H1 (cell line): ENCODE results near the gene KLC4. TPM values are rescaled to one million over a fixed set of nuclear protein-coding genes. Genes with fewer than 3 reads are reported as not detected.
A peak's percentile ranks its signal among the peaks of the same experiment; 100 is the strongest.

Source experiments
- CTCF ChIA-PET: fragments of 300-600 bp; sonication (Branson Sonifier 250); formaldehyde crosslinking; loops from one replicate; lab custom pipeline; 2021; ENCODE audit not compliant: partially characterized antibody; lab: Charles Lee
- POLR2A ChIA-PET: fragments of 300-600 bp; sonication (Branson Sonifier 250); formaldehyde crosslinking; loops from one replicate; lab custom pipeline; 2021; ENCODE audit warnings: inconsistent platforms; ENCODE audit not compliant: partially characterized antibody; lab: Charles Lee
- DNase-seq, 2 experiments: peaks; one replicate each; pipeline versions ENCODE4 v3.0.0 to v3.0.0-alpha.2; 2010 to 2022; ENCODE audit warnings: low spot score in 2 of 2, low read depth in 1 of 2, mixed read lengths in 1 of 2
- FAIRE-seq: peaks from 2 replicates; lab custom pipeline; 2011; peaks lifted over from hg19 to GRCh38; lab: Jason Lieb, UNC
- H2AFZ ChIP-seq: 2 replicates; pipeline ENCODE4 v1.8.1; 2012; ENCODE audit warnings: low read length, inconsistent platforms
- H2AK5ac ChIP-seq: 2 replicates; pipeline ENCODE4 v1.6.1; 2013; ENCODE audit warnings: low read depth, low read length
- H2BK120ac ChIP-seq: replicated peaks from 2 replicates; pipeline ENCODE3; 2013; ENCODE audit warnings: low read depth, low read length, inconsistent platforms
- H2BK12ac ChIP-seq: 2 replicates; pipeline ENCODE4 v1.6.1; 2013; ENCODE audit warnings: low read depth, low read length
- H2BK15ac ChIP-seq: 2 replicates; pipeline ENCODE4 v1.6.1; 2013; ENCODE audit warnings: low read length
- H2BK20ac ChIP-seq: 2 replicates; pipeline ENCODE4 v1.6.1; 2013; ENCODE audit warnings: low read length
- H2BK5ac ChIP-seq: 2 replicates; pipeline ENCODE4 v1.6.1; 2013; ENCODE audit warnings: low read depth, low read length
- H3K14ac ChIP-seq: 2 replicates; pipeline ENCODE4 v1.6.1; 2013; ENCODE audit warnings: inconsistent platforms; ENCODE audit not compliant: insufficient read length
- H3K18ac ChIP-seq: 2 replicates; pipeline ENCODE4 v1.6.1; 2013; ENCODE audit warnings: low read length; ENCODE audit errors: extremely low read depth
- H3K23ac ChIP-seq: 2 replicates; pipeline ENCODE4 v1.6.1; 2013; ENCODE audit warnings: inconsistent platforms; ENCODE audit not compliant: insufficient read length
- H3K23me2 ChIP-seq: 2 replicates; pipeline ENCODE4 v1.6.1; 2013; ENCODE audit warnings: low read depth, low read length
- H3K27ac ChIP-seq: 2 replicates; pipeline ENCODE4 v1.6.1; 2011; ENCODE audit warnings: low read depth, low read length, inconsistent platforms
- H3K27me3 ChIP-seq, 4 experiments: replicated peaks in 1 of 4; 1 replicate in 1 of 4; 2 replicates in 3 of 4; pipeline versions ENCODE4 v1.6.1 to v1.8.1; 2011 to 2013; ENCODE audit warnings: low read length in 3 of 4, mild to moderate bottlenecking in 3 of 4, inconsistent platforms in 2 of 4, mixed read lengths in 2 of 4, moderate library complexity in 1 of 4; ENCODE audit not compliant: control insufficient read depth in 3 of 4, insufficient read depth in 3 of 4; ENCODE audit errors: extremely low read depth in 1 of 4
- H3K36me3 ChIP-seq, 4 experiments: 2 replicates each; pipeline versions ENCODE4 v1.6.1 to v1.8.1; 2011 to 2013; ENCODE audit warnings: mild to moderate bottlenecking in 4 of 4, low read length in 3 of 4, moderate library complexity in 2 of 4, control low read depth in 1 of 4, inconsistent platforms in 1 of 4; ENCODE audit not compliant: insufficient read depth in 4 of 4, control insufficient read depth in 2 of 4
- H3K4ac ChIP-seq: replicated peaks from 2 replicates; pipeline ENCODE3; 2013; ENCODE audit warnings: low read length, low read depth, mixed read lengths, inconsistent platforms; ENCODE audit not compliant: insufficient read length
- H3K4me1 ChIP-seq, 4 experiments: replicated peaks in 1 of 4; 1 replicate in 1 of 4; 2 replicates in 3 of 4; pipeline versions ENCODE4 v1.6.1 to v1.8.1; 2011 to 2013; ENCODE audit warnings: low read length in 3 of 4, inconsistent platforms in 2 of 4, mixed read lengths in 1 of 4; ENCODE audit not compliant: insufficient read depth in 4 of 4, control insufficient read depth in 3 of 4
- H3K4me2 ChIP-seq, 2 experiments: 2 replicates each; pipeline versions ENCODE4 v1.6.1 to v1.8.1; 2011 to 2013; ENCODE audit warnings: low read depth in 2 of 2, low read length in 2 of 2, control low read depth in 1 of 2, inconsistent platforms in 1 of 2, mild to moderate bottlenecking in 1 of 2; ENCODE audit not compliant: insufficient read depth in 1 of 2
- H3K4me3 ChIP-seq, 4 experiments: fragments of 200-600, 300-600 bp in 1 of 4; sonication (generic), shearing (Covaris generic), sonication (Bioruptor Twin) in 1 of 4; 2 replicates each; pipeline versions ENCODE4 v1.5.1 to v1.8.1; 2011 to 2016; ENCODE audit warnings: low read length in 4 of 4, low read depth in 3 of 4, control low read depth in 2 of 4, inconsistent platforms in 2 of 4, mild to moderate bottlenecking in 2 of 4, mixed read lengths in 1 of 4, moderate library complexity in 1 of 4; ENCODE audit not compliant: insufficient read depth in 2 of 4; ENCODE audit errors: extremely low read depth in 1 of 4
- H3K56ac ChIP-seq: replicated peaks from 2 replicates; pipeline ENCODE3; 2013; ENCODE audit warnings: low read depth, mild to moderate bottlenecking, mixed read lengths, low read length, inconsistent platforms; ENCODE audit not compliant: insufficient read length
- H3K79me1 ChIP-seq: 2 replicates; pipeline ENCODE4 v1.6.1; 2013; ENCODE audit warnings: low read depth, low read length, control low read depth
- H3K79me2 ChIP-seq, 2 experiments: 2 replicates each; pipeline versions ENCODE4 v1.6.1 to v1.8.1; 2012 to 2013; ENCODE audit warnings: low read length in 2 of 2, mild to moderate bottlenecking in 2 of 2, inconsistent platforms in 1 of 2; ENCODE audit not compliant: insufficient read depth in 2 of 2, control insufficient read depth in 1 of 2
- H3K9ac ChIP-seq, 4 experiments: replicated peaks in 1 of 4; 1 replicate in 1 of 4; 2 replicates in 3 of 4; pipeline versions ENCODE4 v1.6.1 to v1.8.1; 2011 to 2013; ENCODE audit warnings: low read depth in 3 of 4, low read length in 3 of 4, control low read depth in 2 of 4, mild to moderate bottlenecking in 2 of 4, moderate library complexity in 2 of 4, inconsistent platforms in 1 of 4; ENCODE audit errors: extremely low read depth in 1 of 4
- H3K9me3 ChIP-seq, 2 experiments: 2 replicates each; pipeline versions ENCODE4 v1.6.1 to v1.8.1; 2012 to 2013; ENCODE audit warnings: mild to moderate bottlenecking in 2 of 2, moderate library complexity in 2 of 2, control low read depth in 1 of 2, inconsistent platforms in 1 of 2, low read depth in 1 of 2, low read length in 1 of 2, mixed read lengths in 1 of 2; ENCODE audit not compliant: insufficient read depth in 2 of 2
- H4K20me1 ChIP-seq, 2 experiments: replicated peaks in 1 of 2; 2 replicates each; pipeline versions ENCODE3 to v1.8.1; 2011 to 2013; ENCODE audit warnings: inconsistent platforms in 2 of 2, low read length in 2 of 2, mild to moderate bottlenecking in 1 of 2; ENCODE audit not compliant: insufficient read depth in 2 of 2, control insufficient read depth in 1 of 2
- H4K5ac ChIP-seq: 2 replicates; pipeline ENCODE4 v1.6.1; 2013; ENCODE audit warnings: low read length, low read depth, mixed read lengths, inconsistent platforms; ENCODE audit not compliant: insufficient read length
- H4K8ac ChIP-seq: 2 replicates; pipeline ENCODE4 v1.8.0; 2013; ENCODE audit warnings: mild to moderate bottlenecking, moderate library complexity, low read length, inconsistent platforms; ENCODE audit not compliant: insufficient read depth; ENCODE audit errors: extremely low read depth
- H4K91ac ChIP-seq: replicated peaks from 2 replicates; pipeline ENCODE3; 2013; ENCODE audit warnings: low read length, mixed read lengths, inconsistent platforms; ENCODE audit not compliant: insufficient read length
- MAX ChIP-seq: IDR thresholded peaks from 2 replicates; pipeline ENCODE4 v1.6.1; 2012; ENCODE audit warnings: inconsistent platforms
- RAD21 ChIP-seq, 2 experiments: IDR thresholded peaks in 1 of 2; conservative IDR thresholded peaks in 1 of 2; 2 replicates each; pipeline ENCODE4 v1.6.1; 2011; ENCODE audit warnings: low read depth in 2 of 2, low read length in 2 of 2, improper control_type of control experiment in 1 of 2, inconsistent platforms in 1 of 2, mild to moderate bottlenecking in 1 of 2, moderate library complexity in 1 of 2
- RBBP5 ChIP-seq: IDR thresholded peaks from 2 replicates; pipeline ENCODE4 v1.7.1; 2012; ENCODE audit warnings: low read depth, mild to moderate bottlenecking, inconsistent platforms, low read length, moderate library complexity, borderline replicate concordance
- SIN3A ChIP-seq, 2 experiments: IDR thresholded peaks in 1 of 2; conservative IDR thresholded peaks in 1 of 2; 2 replicates each; pipeline ENCODE4 v1.6.1; 2011 to 2012; ENCODE audit warnings: low read length in 2 of 2, improper control_type of control experiment in 1 of 2, low read depth in 1 of 2, mild to moderate bottlenecking in 1 of 2
- TBP ChIP-seq: IDR thresholded peaks from 2 replicates; pipeline ENCODE4 v1.6.1; 2011; ENCODE audit warnings: low read depth, low read length, improper control_type of control experiment
- WGBS, 2 experiments: shearing (Covaris generic) in 1 of 2; methylation state at CpG; one replicate each; pipeline versions ENCODE4 v1.1.6 to v1.1.7; 2013 to 2015; ENCODE audit warnings: low lambda C conversion rate in 2 of 2, mixed read lengths in 2 of 2, inconsistent platforms in 1 of 2, low coverage in 1 of 2, missing lambda C conversion rate in 1 of 2; ENCODE audit not compliant: insufficient replicate concordance in 2 of 2, insufficient coverage in 1 of 2, insufficient read length in 1 of 2; ENCODE audit errors: extremely low coverage in 1 of 2, missing lambda C conversion rate in 1 of 2; 5-methylcytosine and 5-hydroxymethylcytosine counted together
- polyA plus RNA-seq, 7 experiments: library from polyadenylated mRNA; depleted of rRNA in 3 of 7; stranded (reverse) in 5 of 7; unstranded in 2 of 7; fragments of >200 nt in 5 of 7; fragments of 200-250 nt in 2 of 7; gene quantifications; 1 replicate in 5 of 7; 2 replicates in 1 of 7; 4 replicates in 1 of 7; pipeline versions ENCODE4 v1.2.1 to v1.2.3, GENCODE V29; 2011 to 2013; ENCODE audit warnings: missing spikeins in 2 of 7, mixed read lengths in 2 of 7
- total RNA-seq: library from RNA; stranded (reverse); fragmentation: NEBNext Ultra II Directional; extraction: Animal tissue kit (Norgen Biotek cat#: 25700); gene quantifications from 2 replicates; pipeline ENCODE4 v1.2.1, GENCODE V29; 2021

Gene KLC4
- total and polyA plus RNA-seq, 2 of the 8 experiments (the other 6 are each of a cell fraction or from before 2014, with no cell fraction given): 15.7 to 28.5 TPM

- H3K27ac ChIP-seq: no peak overlapping the region
- 94% methylated on average over 6 of the region's 6 CpGs; no CpG with 5 or more reads in 1 of the 2 experiments for WGBS, 2 experiments
- peaks cover 3 to 31% of the 10 kb centered on the region in 2 experiments; a peak in 2 of 4 replicates for H3K79me2 ChIP-seq
- H2BK120ac ChIP-seq: no peak overlapping the region
- H3K18ac ChIP-seq: no peak overlapping the region
- FAIRE-seq: no peak
- H4K91ac ChIP-seq: no peak overlapping the region
- no peak overlapping the region for H2BK15ac ChIP-seq
- H3K14ac ChIP-seq: no peak overlapping the region
- H3K4me1 ChIP-seq: peaks cover 0 to 9% (median 4%) of the 10 kb centered on the region in 4 experiments; a peak in 6 of 7 replicates
- peaks cover 10% of the 10 kb centered on the region for H3K79me1 ChIP-seq
- H2AFZ ChIP-seq: no peak overlapping the region
- no peak overlapping the region for H3K4ac ChIP-seq
- no peak overlapping the region for H2BK12ac ChIP-seq
- no peak overlapping the region for H2BK20ac ChIP-seq
- DNase-seq: no peak
- H4K8ac ChIP-seq: no peak overlapping the region
- H3K4me3 ChIP-seq: no peak overlapping the region
- CTCF ChIA-PET: interaction anchor here (0.6 to 6.0 kb wide), 18 partner anchors 11 to 160 kb away, joined by 3 to 33 read pairs (median 4); partner anchors contain the start of genes CUL7, GNMT, KLC4 and MRPL2
- H3K23me2 ChIP-seq: peaks cover 7% of the 10 kb centered on the region
- peaks cover 0 to 9% of the 10 kb centered on the region in 2 experiments for H4K20me1 ChIP-seq
- H3K23ac ChIP-seq: no peak overlapping the region
- H3K4me2 ChIP-seq: no peak overlapping the region
- H3K36me3 ChIP-seq: peaks cover 16 to 56% (median 37%) of the 10 kb centered on the region in 4 experiments
- no peaks in the 10 kb centered on the region for H3K9me3 ChIP-seq
- no peak overlapping the region for H2AK5ac ChIP-seq
- POLR2A ChIA-PET: interaction anchor here (1.0 to 27.9 kb wide), 8 partner anchors 8 to 58 kb away, joined by 3 to 584 read pairs (median 6); partner anchors contain the start of genes CUL7, GNMT and RRP36
- no peaks in the 10 kb centered on the region for H3K27me3 ChIP-seq
- no peak overlapping the region for H4K5ac ChIP-seq
- no peak overlapping the region for H2BK5ac ChIP-seq
- H3K56ac ChIP-seq: no peak overlapping the region
- H3K9ac ChIP-seq: no peak overlapping the region
- no peak for TF ChIP-seq SIN3A (conservative IDR thresholded peaks at IDR 0.05 in 1 of 2, IDR thresholded peaks at IDR 0.05 in 1 of 2; ENCODE audit: low read depth in 1 of 2, low read length in 2 of 2)
- TF ChIP-seq RAD21 (IDR thresholded peaks at IDR 0.05 in 1 of 2, conservative IDR thresholded peaks at IDR 0.05 in 1 of 2; ENCODE audit: low read depth in 2 of 2, low read length in 2 of 2): peak; percentile 10 to 30; a peak in 2 of 4 replicates
- no peak for TF ChIP-seq TBP
- no peak for TF ChIP-seq RBBP5
- TF ChIP-seq MAX: no peak
Measured at GRCh38 chr6:43011207-43011606, 48.2 kb upstream of the KLC4 start.
